ENCODE measurements around the gene ASB11.

DNA sequence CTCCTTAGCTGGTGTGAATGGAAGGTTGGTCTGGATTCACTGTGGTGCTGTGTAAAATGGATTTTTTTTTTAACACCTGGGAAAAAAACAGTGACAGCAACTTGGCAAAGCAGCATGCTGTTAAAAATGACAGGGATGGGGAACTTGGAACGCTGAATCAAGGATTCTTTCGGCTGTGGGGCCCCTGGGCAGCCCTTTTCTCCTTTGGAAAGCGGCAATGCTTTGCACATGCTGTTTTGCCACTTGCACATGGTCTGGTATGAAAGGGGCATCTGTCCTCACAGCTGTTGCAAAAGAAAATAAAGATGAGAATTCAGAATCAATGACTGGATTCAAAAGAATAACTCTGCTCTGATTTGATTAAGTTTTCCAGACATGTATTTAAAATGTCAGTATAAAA, 30.5 kb upstream of the ASB11 start:
- TF ChIP-seq PKNOX1 (IDR thresholded peaks at IDR 0.05) (no peak), SP1 (IDR thresholded peaks at IDR 0.05) (no peak), BHLHE40 (IDR thresholded peaks at IDR 0.05; ENCODE audit: borderline replicate concordance) (no peak), ARNT (IDR thresholded peaks at IDR 0.05) (no peak), SUZ12 (IDR thresholded peaks at IDR 0.05) (no peak), HDGF (IDR thresholded peaks at IDR 0.05; ENCODE audit: borderline replicate concordance) (no peak), FOXM1 (IDR thresholded peaks at IDR 0.05; ENCODE audit: borderline replicate concordance) (no peak), CTBP1 (IDR thresholded peaks at IDR 0.05; ENCODE audit: borderline replicate concordance) (no peak), ELF4 (IDR thresholded peaks at IDR 0.05) (no peak), FOXA1 (IDR thresholded peaks at IDR 0.05) (no peak), ZNF384 (IDR thresholded peaks at IDR 0.05) (no peak), FOXK2 (IDR thresholded peaks at IDR 0.05) (no peak)
